Measurements from ENCODE around the gene SYAP1.

- TF ChIP-seq CTCF (IDR thresholded peaks at IDR 0.05; ENCODE audit: insufficient read depth, low read length, poor library complexity, severe bottlenecking) (no peak), EZH2phosphoT487 (conservative IDR thresholded peaks at IDR 0.05; ENCODE audit: low read length) (no peak)
Observed at GRCh38 chrX:16745102-16745501, 25.7 kb downstream of the SYAP1 start.

Measured in SU-DHL-6 (cell line).